Measurements from ENCODE around the gene FPGS.
"Not testable (repeated sequence)": the region's sequence is repeated elsewhere in the genome, so short reads cannot be mapped to it uniquely, and the experiment has no call there.

FPGS gene

DNA sequence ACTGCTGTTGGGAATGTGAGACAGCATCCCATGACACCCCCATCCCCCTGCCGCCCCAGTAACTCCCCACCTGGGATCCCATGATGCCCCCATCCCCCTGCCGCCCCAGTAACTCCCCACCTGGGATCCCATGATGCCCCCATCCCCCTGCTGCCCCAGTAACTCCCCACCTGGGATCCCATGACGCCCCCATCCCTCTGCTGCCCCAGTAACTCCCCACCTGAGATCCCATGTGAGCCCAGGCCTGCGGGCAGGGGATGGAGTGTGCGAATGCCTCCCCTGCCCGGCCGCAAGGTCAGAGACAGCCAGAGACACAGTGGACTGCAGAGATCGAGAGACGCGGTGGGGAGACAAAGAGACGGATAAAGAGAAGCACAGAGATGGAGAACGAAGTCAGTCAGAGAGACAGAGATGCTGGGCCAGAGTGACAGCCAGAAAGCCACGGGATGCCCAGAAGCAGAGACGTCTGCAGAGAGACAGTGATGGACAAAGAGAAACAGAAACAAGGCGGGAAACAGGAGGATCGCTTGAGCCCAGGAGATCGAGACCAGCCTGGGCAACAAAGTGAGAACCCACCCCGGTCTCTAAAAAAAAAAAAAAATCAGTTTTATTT lies 25.2 kb upstream of the FPGS start:
- no peak overlapping the region for H3K27ac ChIP-seq (ENCODE audit: low read depth, low read length)
- no peaks in the 10 kb centered on the region for H3K9me3 ChIP-seq (ENCODE audit: control insufficient read depth in 5 of 5, low read length in 5 of 5)
- peaks cover 10 to 40% (median 33%) of the 10 kb centered on the region in 5 donors for H3K4me1 ChIP-seq (ENCODE audit: control insufficient read depth in 5 of 5, insufficient read depth in 5 of 5, low read length in 5 of 5)
- no peaks in the 10 kb centered on the region for H3K36me3 ChIP-seq (ENCODE audit: control insufficient read depth in 5 of 5, insufficient read depth in 5 of 5, low read length in 5 of 5)
- H3K27me3 ChIP-seq (ENCODE audit: control insufficient read depth in 5 of 5, insufficient read depth in 4 of 5, low read length in 5 of 5), result no peaks in the 10 kb centered on the region
- peak overlapping the region in 4 of 5 donors; percentile 47 to 58 (median 52) for H3K4me3 ChIP-seq (ENCODE audit: low read depth in 1 of 5, low read length in 5 of 5)
- peak overlapping the region in 1 of 5 donors; percentile 38 for H3K9ac ChIP-seq (ENCODE audit: low read length in 5 of 5)

DNA sequence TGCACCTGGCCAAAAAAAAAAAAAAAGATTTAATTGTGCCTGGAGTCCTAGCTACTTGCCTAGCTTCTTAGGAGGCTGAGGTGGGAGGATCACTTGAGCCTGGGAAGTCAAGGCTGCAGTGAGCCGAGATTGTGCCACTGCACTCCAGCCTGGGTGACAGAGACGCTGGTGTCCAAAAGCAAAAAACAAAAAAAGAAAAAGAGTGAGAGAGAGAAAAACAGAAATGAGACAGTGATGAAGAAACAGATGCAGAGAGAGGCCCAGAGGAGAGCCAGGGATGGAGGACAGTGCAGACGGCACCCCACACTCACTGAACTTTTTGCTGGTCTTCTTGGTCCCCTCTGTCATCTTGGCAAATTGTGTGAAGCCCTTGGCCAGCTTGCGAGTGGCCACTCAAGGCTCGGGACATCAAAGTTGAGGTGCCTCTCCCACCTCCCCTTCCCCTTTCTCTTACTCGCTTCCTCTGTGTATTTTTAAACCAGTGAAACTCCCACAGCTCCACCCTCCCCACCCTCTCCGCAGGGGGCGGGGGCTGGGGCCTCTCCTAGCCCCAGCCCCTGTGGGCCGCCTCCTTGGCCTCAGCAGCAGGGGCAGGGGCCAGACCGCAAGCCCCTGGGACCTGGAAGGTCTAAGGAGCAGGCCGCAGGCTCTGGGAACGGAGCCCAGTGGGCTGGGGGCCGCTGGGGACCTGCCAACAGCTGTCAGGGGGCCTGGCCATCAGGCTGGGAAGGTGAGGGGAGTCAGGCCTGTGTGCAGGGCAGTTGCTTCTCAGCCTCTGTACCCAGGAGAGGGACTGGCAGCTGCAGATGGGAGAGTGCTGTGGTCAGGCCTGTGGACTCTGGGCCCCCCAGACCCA lies 24.2 kb upstream of the FPGS start, which contains the start of gene SH2D3C:
Gene SH2D3C (minus strand): TSS at position 387 of the 856 bp plus-strand sequence. CDS start 39 bp downstream, at position 348.
- H3K27ac ChIP-seq (ENCODE audit: low read depth, low read length), result peak within 1 kb of the TSS; percentile 67
- peak within 1 kb of the TSS; percentile 12 to 58 (median 50) for H3K4me3 ChIP-seq (ENCODE audit: low read depth in 1 of 5, low read length in 5 of 5)
- no peaks in the 10 kb centered on the region for H3K27me3 ChIP-seq (ENCODE audit: control insufficient read depth in 5 of 5, insufficient read depth in 4 of 5, low read length in 5 of 5)
- H3K4me1 ChIP-seq (ENCODE audit: control insufficient read depth in 5 of 5, insufficient read depth in 5 of 5, low read length in 5 of 5), result peaks cover 12 to 50% (median 42%) of the 10 kb centered on the region in 5 donors
- H3K9me3 ChIP-seq (ENCODE audit: control insufficient read depth in 5 of 5, low read length in 5 of 5), result no peaks in the 10 kb centered on the region
- H3K36me3 ChIP-seq (ENCODE audit: control insufficient read depth in 5 of 5, insufficient read depth in 5 of 5, low read length in 5 of 5), result no peaks in the 10 kb centered on the region
- H3K9ac ChIP-seq (ENCODE audit: low read length in 5 of 5), result peak within 1 kb of the TSS in 3 of 5 donors; percentile 38 to 56 (median 48)

DNA sequence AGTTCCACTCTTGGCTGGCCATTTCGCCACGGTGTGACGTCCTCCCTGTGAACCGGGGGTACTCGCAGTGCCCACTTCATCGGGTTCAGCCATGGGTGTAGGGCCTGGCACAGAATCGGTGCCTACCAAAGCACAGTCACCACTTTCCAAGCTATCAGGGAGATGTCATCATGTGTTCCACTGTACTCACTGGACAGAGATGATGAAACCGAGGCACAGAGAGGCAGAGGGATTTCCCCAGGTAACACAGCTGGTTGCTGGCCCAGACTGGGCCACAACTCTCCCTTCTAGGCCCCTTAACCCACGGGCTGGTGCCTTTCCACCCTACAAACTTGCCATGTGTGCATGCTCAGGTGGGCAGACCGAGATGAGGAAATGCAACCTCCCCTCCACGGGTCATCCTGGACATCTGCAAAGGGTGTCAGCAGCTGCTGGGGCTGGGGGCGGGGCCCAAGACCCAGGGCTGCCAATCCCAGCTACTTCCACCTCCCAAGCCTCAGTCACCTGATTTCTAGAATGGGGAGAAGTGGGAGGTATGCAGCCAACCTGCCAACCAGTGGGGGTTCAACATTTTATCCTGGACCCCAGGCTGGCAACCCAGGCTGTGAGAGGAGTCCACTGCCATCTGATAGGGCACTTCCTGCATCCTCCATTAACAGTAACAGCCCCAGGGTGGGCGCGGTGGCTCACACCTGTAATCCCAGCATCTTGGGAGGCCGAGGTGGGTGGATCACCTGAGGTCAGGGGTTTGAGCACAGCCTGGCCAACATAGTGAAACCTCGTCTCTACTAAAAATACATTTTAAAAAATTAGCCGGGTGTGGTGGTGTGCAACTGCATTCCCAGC lies 23.3 kb upstream of the FPGS start:
- H3K9ac ChIP-seq (ENCODE audit: low read length in 5 of 5), result peak overlapping the region in 2 of 5 donors; percentile 38 to 56
- H3K27ac ChIP-seq (ENCODE audit: low read depth, low read length), result peak overlapping the region; percentile 67
- peaks cover 12 to 59% (median 51%) of the 10 kb centered on the region in 5 donors for H3K4me1 ChIP-seq (ENCODE audit: control insufficient read depth in 5 of 5, insufficient read depth in 5 of 5, low read length in 5 of 5)
- H3K4me3 ChIP-seq (ENCODE audit: low read depth in 1 of 5, low read length in 5 of 5), result peak overlapping the region in 1 of 5 donors; percentile 21
- H3K27me3 ChIP-seq (ENCODE audit: control insufficient read depth in 5 of 5, insufficient read depth in 4 of 5, low read length in 5 of 5), result no peaks in the 10 kb centered on the region
- no peaks in the 10 kb centered on the region for H3K36me3 ChIP-seq (ENCODE audit: control insufficient read depth in 5 of 5, insufficient read depth in 5 of 5, low read length in 5 of 5)
- no peaks in the 10 kb centered on the region for H3K9me3 ChIP-seq (ENCODE audit: control insufficient read depth in 5 of 5, low read length in 5 of 5)

DNA sequence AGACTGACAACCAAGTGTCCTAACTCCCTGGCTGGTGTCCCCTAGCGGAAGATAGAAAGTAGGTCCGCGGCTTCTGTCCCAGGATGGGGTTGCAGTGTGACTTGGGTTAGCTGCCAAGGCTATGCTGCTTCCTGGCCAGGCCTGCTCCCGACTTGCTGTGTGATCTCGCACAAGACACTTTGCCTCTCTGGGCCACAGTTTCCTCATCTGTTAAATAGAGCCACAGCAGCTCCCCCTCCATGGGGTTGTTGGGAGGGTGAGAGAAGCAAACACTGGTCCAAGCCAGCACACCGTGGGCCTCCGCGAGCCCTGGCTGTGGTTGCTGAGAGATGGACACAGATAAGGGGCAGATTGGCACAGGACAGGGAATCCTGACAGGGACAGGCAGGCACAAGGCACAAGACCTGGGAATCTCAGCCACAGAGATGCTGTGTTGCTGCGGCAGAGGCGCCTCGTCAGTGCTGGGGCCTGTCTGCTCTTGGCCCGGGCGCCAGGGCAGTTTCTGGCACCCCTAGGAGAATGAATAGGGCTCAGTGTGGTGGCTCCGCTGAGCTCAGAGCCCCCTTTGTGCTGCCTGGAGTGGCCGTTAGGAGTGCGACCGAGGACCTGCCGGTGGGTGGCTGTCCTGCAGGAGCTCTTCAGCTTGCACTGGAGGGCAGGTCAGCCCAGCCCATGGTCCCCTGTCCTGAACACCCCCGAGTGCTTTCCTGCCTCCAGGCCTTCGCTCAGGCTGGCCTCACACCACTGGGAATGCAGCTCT lies 22.4 kb upstream of the FPGS start:
- H3K27me3 ChIP-seq (ENCODE audit: control insufficient read depth in 5 of 5, insufficient read depth in 4 of 5, low read length in 5 of 5), result no peaks in the 10 kb centered on the region
- no peaks in the 10 kb centered on the region for H3K9me3 ChIP-seq (ENCODE audit: control insufficient read depth in 5 of 5, low read length in 5 of 5)
- H3K9ac ChIP-seq (ENCODE audit: low read length in 5 of 5), result peak overlapping the region in 4 of 5 donors; percentile 11 to 56 (median 25)
- no peaks in the 10 kb centered on the region for H3K36me3 ChIP-seq (ENCODE audit: control insufficient read depth in 5 of 5, insufficient read depth in 5 of 5, low read length in 5 of 5)
- H3K27ac ChIP-seq (ENCODE audit: low read depth, low read length), result peak overlapping the region; percentile 17
- H3K4me3 ChIP-seq (ENCODE audit: low read depth in 1 of 5, low read length in 5 of 5), result no peak overlapping the region
- peaks cover 12 to 64% (median 56%) of the 10 kb centered on the region in 5 donors for H3K4me1 ChIP-seq (ENCODE audit: control insufficient read depth in 5 of 5, insufficient read depth in 5 of 5, low read length in 5 of 5)

- H3K36me3 ChIP-seq (ENCODE audit: control insufficient read depth in 5 of 5, insufficient read depth in 5 of 5, low read length in 5 of 5); H3K4me3 ChIP-seq (ENCODE audit: low read depth in 1 of 5, low read length in 5 of 5); H3K27ac ChIP-seq (ENCODE audit: low read depth, low read length); H3K9me3 ChIP-seq (ENCODE audit: control insufficient read depth in 5 of 5, low read length in 5 of 5); H3K27me3 ChIP-seq (ENCODE audit: control insufficient read depth in 5 of 5, insufficient read depth in 4 of 5, low read length in 5 of 5): not testable (repeated sequence)
- Histone ChIP-seq H3K9ac (ENCODE audit: low read length in 5 of 5) (peak overlapping the region in 1 of 5 donors; percentile 30), H3K4me1 (ENCODE audit: control insufficient read depth in 5 of 5, insufficient read depth in 5 of 5, low read length in 5 of 5) (peaks cover 12 to 64% (median 56%) of the 10 kb centered on the region in 5 donors)
Measured at GRCh38 chr9:127780909-127781308, 21.8 kb upstream of the FPGS start.

DNA sequence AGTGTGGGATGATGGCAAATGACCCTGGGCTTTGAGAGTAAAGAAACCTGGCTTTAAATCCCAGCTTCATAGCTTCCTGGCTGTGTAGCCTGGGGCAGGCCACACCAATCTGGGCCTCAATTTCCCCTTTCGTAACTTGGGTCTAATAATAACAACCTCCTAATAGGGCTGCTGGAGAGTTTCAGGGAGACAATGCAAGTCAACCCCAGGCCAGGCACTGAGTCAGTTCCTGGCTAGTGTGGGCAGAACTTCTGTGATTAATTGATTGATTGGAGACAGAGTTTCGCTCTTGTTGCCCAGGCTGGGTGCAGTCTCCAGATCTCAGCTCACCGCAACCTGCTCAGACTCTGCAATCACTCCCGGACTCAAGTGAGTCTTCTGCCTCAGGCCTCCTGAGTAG lies 20.9 kb upstream of the FPGS start:
- Histone ChIP-seq H3K9ac (ENCODE audit: low read length in 5 of 5) (no peak overlapping the region), H3K27me3 (ENCODE audit: control insufficient read depth in 5 of 5, insufficient read depth in 4 of 5, low read length in 5 of 5) (no peaks in the 10 kb centered on the region), H3K4me1 (ENCODE audit: control insufficient read depth in 5 of 5, insufficient read depth in 5 of 5, low read length in 5 of 5) (peaks cover 12 to 62% (median 53%) of the 10 kb centered on the region in 5 donors), H3K9me3 (ENCODE audit: control insufficient read depth in 5 of 5, low read length in 5 of 5) (no peaks in the 10 kb centered on the region), H3K27ac (ENCODE audit: low read depth, low read length) (no peak overlapping the region), H3K4me3 (ENCODE audit: low read depth in 1 of 5, low read length in 5 of 5) (no peak overlapping the region), H3K36me3 (ENCODE audit: control insufficient read depth in 5 of 5, insufficient read depth in 5 of 5, low read length in 5 of 5) (no peaks in the 10 kb centered on the region)

GRCh38 chr9:127783111-127784008 lies 19.3 kb upstream of the FPGS start:
- H3K27ac ChIP-seq (ENCODE audit: low read depth, low read length), result peak overlapping the region; percentile 50
- no peaks in the 10 kb centered on the region for H3K27me3 ChIP-seq (ENCODE audit: control insufficient read depth in 5 of 5, insufficient read depth in 4 of 5, low read length in 5 of 5)
- H3K36me3 ChIP-seq (ENCODE audit: control insufficient read depth in 5 of 5, insufficient read depth in 5 of 5, low read length in 5 of 5), result peaks cover 0 to 15% (median 14%) of the 10 kb centered on the region in 5 donors
- H3K4me1 ChIP-seq (ENCODE audit: control insufficient read depth in 5 of 5, insufficient read depth in 5 of 5, low read length in 5 of 5), result peaks cover 16 to 70% (median 60%) of the 10 kb centered on the region in 5 donors
- no peaks in the 10 kb centered on the region for H3K9me3 ChIP-seq (ENCODE audit: control insufficient read depth in 5 of 5, low read length in 5 of 5)
- peak overlapping the region in 2 of 5 donors; percentile 41 to 54 for H3K9ac ChIP-seq (ENCODE audit: low read length in 5 of 5)
- H3K4me3 ChIP-seq (ENCODE audit: low read depth in 1 of 5, low read length in 5 of 5), result no peak overlapping the region

DNA sequence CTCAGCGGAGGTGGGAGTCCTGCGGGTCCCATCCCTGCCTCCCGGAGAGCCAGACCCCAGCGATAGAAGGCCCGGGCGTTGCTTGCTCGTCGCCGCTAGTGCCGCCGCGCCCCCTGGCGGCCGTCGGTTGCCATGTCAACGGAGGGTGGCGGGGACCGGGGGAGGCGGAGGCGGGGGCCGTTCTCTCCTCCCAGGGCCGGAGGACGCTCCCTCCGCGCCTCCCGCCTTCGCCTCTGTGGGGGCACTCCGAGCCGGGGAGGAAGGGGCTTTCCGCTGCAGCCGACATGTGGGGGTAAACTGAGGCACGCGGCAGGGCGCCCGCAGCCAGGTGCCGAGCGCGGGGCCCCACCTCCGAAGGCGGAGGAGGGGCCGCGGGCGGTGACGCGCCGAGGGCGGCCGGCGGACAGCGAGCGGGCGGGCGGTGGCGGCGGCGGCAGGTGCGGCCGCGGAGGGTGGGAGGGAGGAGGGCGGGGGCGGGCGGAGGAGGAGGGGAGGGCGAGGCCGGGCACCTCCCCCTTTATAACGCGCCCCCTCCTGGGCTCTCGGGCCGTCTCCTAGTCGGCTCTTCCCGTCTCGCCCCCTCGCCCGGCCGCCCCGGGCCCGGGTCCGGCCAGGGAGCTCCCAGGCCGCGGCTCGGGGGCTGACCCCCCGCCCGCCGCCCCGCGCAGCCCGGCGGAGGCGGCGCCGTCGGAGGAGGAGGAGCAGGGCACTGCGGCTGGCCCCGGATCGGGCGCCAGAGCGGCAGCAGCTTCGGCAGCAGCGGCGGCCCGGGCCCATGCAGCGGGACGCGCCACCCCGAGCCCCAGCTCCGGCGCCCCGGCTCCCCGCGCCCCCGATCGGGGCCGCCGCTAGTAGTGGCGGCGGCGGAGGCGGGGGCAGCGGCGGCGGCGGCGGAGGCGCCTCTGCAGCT lies 17.4 kb upstream of the FPGS start:
- Histone ChIP-seq H3K27me3 (ENCODE audit: control insufficient read depth in 5 of 5, insufficient read depth in 4 of 5, low read length in 5 of 5) (no peaks in the 10 kb centered on the region), H3K9me3 (ENCODE audit: control insufficient read depth in 5 of 5, low read length in 5 of 5) (no peaks in the 10 kb centered on the region), H3K4me1 (ENCODE audit: control insufficient read depth in 5 of 5, insufficient read depth in 5 of 5, low read length in 5 of 5) (peaks cover 10 to 66% (median 54%) of the 10 kb centered on the region in 5 donors), H3K27ac (ENCODE audit: low read depth, low read length) (peak overlapping the region; percentile 75), H3K36me3 (ENCODE audit: control insufficient read depth in 5 of 5, insufficient read depth in 5 of 5, low read length in 5 of 5) (peaks cover 0 to 34% (median 33%) of the 10 kb centered on the region in 5 donors), H3K4me3 (ENCODE audit: low read depth in 1 of 5, low read length in 5 of 5) (peak overlapping the region in 4 of 5 donors; percentile 52 to 83 (median 68)), H3K9ac (ENCODE audit: low read length in 5 of 5) (peak overlapping the region in 3 of 5 donors; percentile 35 to 83 (median 61))
